ENCODE measurements around the gene COPS9. TPM values are rescaled to one million over a fixed set of nuclear protein-coding genes. Genes with fewer than 3 reads are reported as not detected.

The COPS9 gene
- total and polyA plus RNA-seq, 8 donors = 62.4 to 146 (median 90.9) TPM

DNA sequence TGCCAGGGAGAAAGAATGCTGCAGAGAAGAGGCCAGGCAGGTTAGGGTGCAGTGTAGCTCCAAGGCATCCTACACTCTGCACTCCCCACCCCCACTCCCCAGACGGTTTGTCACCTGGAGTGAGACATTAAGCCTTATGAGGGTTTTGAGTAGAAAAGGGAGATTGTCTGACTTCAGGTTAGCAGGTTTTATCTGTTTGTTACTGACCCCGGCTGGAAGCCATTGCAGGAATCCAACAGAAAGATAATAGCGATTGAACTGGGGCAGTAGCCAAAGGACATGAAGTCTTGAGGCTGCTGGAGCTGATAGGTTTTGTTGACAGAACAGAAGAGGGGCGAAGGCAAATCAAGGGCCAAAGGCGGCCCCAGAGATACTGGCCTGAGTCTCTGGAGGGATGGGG lies 46.8 kb downstream of the COPS9 start:
- Histone ChIP-seq H3K4me1 (no peaks in the 10 kb centered on the region), H3K9me3 (peaks cover 0 to 20% of the 10 kb centered on the region in 2 donors), H3K27me3 (peaks cover 7 to 38% of the 10 kb centered on the region in 2 donors), H3K36me3 (no peaks in the 10 kb centered on the region), H3K27ac (no peak overlapping the region), H3K4me3 (no peak overlapping the region)
- intact Hi-C loops (cut with DNase I) = no loop called here
- ATAC-seq (no peak), DNase-seq (no peak)
- TF ChIP-seq, protein P1, sequence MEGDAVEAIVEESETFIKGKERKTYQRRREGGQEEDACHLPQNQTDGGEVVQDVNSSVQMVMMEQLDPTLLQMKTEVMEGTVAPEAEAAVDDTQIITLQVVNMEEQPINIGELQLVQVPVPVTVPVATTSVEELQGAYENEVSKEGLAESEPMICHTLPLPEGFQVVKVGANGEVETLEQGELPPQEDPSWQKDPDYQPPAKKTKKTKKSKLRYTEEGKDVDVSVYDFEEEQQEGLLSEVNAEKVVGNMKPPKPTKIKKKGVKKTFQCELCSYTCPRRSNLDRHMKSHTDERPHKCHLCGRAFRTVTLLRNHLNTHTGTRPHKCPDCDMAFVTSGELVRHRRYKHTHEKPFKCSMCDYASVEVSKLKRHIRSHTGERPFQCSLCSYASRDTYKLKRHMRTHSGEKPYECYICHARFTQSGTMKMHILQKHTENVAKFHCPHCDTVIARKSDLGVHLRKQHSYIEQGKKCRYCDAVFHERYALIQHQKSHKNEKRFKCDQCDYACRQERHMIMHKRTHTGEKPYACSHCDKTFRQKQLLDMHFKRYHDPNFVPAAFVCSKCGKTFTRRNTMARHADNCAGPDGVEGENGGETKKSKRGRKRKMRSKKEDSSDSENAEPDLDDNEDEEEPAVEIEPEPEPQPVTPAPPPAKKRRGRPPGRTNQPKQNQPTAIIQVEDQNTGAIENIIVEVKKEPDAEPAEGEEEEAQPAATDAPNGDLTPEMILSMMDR (IDR thresholded peaks at IDR 0.05) = no peak

DNA sequence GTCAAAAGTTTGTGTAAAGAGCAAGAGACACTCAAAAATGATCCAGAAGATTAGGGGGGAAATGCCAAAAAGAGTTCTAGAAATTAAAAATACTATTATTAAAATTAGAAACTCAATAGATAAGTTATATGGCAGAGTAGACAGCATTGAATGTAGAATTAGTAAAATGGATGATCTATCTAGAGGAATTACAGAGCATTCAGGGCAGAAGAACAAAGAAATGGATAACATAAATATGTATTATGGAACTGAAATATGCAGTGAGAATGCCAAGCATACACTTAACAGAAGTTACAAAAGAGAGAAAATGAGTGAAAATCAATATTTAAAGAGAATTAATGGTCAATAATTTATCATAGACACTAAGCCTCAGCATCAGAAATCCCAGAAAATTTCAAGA lies 49.5 kb downstream of the COPS9 start:
- DNase-seq (no peak), ATAC-seq (no peak)
- H3K4me1 ChIP-seq = no peaks in the 10 kb centered on the region
- intact Hi-C loops (cut with DNase I) = no loop called here
- no peaks in the 10 kb centered on the region for H3K36me3 ChIP-seq
- no peak overlapping the region for H3K27ac ChIP-seq
- peaks cover 0 to 20% of the 10 kb centered on the region in 2 donors for H3K9me3 ChIP-seq
- H3K4me3 ChIP-seq = no peak overlapping the region
- peaks cover 0 to 18% of the 10 kb centered on the region in 2 donors for H3K27me3 ChIP-seq
- TF ChIP-seq, protein P1 (IDR thresholded peaks at IDR 0.05) = no peak

Other genes starting within 250 kb of the COPS9 start
- gene NDUFA10, start 111.0 kb downstream of the COPS9 start, total RNA-seq = 10 to 100 TPM; 87.9 to 98.8 TPM
- 100 to 1,000 TPM in 4 of 6 donors, 10 to 100 TPM in 2; 94.9 to 117 (median 101) TPM for gene NDUFA10, start 111.0 kb downstream of the COPS9 start, polyA plus RNA-seq (ENCODE audit: insufficient read length in 6 of 6)
- gene OR6B2, start 105.9 kb downstream of the COPS9 start, total RNA-seq = not detected
- not detected for gene OR6B2, start 105.9 kb downstream of the COPS9 start, polyA plus RNA-seq (ENCODE audit: insufficient read length in 6 of 6)
- gene OR6B3, start 82.8 kb downstream of the COPS9 start, total RNA-seq = not detected
- gene OR6B3, start 82.8 kb downstream of the COPS9 start, polyA plus RNA-seq (ENCODE audit: insufficient read length in 6 of 6) = not detected
- not detected for gene OTOS, start 4.4 kb upstream of the COPS9 start, total RNA-seq
- gene OTOS, start 4.4 kb upstream of the COPS9 start, polyA plus RNA-seq (ENCODE audit: insufficient read length in 6 of 6) = not detected

All from left lung (tissue), 10 donors.